IgD-negative memory B cell (primary cell): ENCODE results near the gene HSPBP1. TPM values are rescaled to one million over a fixed set of nuclear protein-coding genes. Genes with fewer than 3 reads are reported as not detected.
A peak's percentile ranks its signal among the peaks of the same experiment; 100 is the strongest.
"Not testable (repeated sequence)": the region's sequence is repeated elsewhere in the genome, so short reads cannot be mapped to it uniquely, and the experiment has no call there.

Experiments
- H3K27ac Mint-ChIP-seq, 3 donors: one replicate each; pipeline ENCODE4 v1.8.0; 2020 to 2022; ENCODE audit warnings: mild to moderate bottlenecking in 3 of 3, mixed read lengths in 3 of 3, moderate library complexity in 1 of 3
- H3K27me3 Mint-ChIP-seq: one replicate; pipeline ENCODE4 v1.8.0; 2021; ENCODE audit warnings: mixed read lengths
- H3K36me3 Mint-ChIP-seq: one replicate; pipeline ENCODE4 v1.8.0; 2020; ENCODE audit warnings: mild to moderate bottlenecking, mixed read lengths
- H3K4me1 Mint-ChIP-seq, 3 donors: one replicate each; pipeline ENCODE4 v1.8.0; 2020 to 2022; ENCODE audit warnings: mixed read lengths in 3 of 3, mild to moderate bottlenecking in 1 of 3
- H3K4me3 Mint-ChIP-seq, 4 donors: one replicate each; pipeline ENCODE4 v1.8.0; 2020 to 2022; ENCODE audit warnings: mild to moderate bottlenecking in 4 of 4, mixed read lengths in 4 of 4, moderate library complexity in 3 of 4
- H3K9me3 Mint-ChIP-seq, 3 donors: one replicate each; pipeline ENCODE4 v1.8.0; 2020 to 2021; ENCODE audit warnings: mixed read lengths in 3 of 3, mild to moderate bottlenecking in 1 of 3
- polyA plus RNA-seq: library from polyadenylated mRNA; unstranded; fragments of 300-500 nt; fragmentation: Illumina TruSeq; gene quantifications from one replicate; pipeline ENCODE4 v1.2.3, GENCODE V29; 2021

HSPBP1 gene
- polyA plus RNA-seq = 34.1 TPM

GRCh38 chr19:55279770-55280643 lies at the start of gene HSPBP1:
Gene HSPBP1, minus strand, starts transcription at chr19:55280110. Its CDS starts 502 bp downstream, at chr19:55279608.
- no peaks in the 10 kb centered on the region for H3K9me3 Mint-ChIP-seq
- peak within 1 kb of the TSS; percentile 98 to 100 (median 99) for H3K27ac Mint-ChIP-seq
- peaks cover 32 to 58% (median 51%) of the 10 kb centered on the region in 3 donors for H3K4me1 Mint-ChIP-seq
- peaks cover 5% of the 10 kb centered on the region for H3K27me3 Mint-ChIP-seq
- peaks cover 2% of the 10 kb centered on the region for H3K36me3 Mint-ChIP-seq
- H3K4me3 Mint-ChIP-seq = peak within 1 kb of the TSS; percentile 94 to 100 (median 97)

- not testable (repeated sequence) for H3K4me3 Mint-ChIP-seq, H3K27me3 Mint-ChIP-seq, H3K9me3 Mint-ChIP-seq, H3K36me3 Mint-ChIP-seq, H3K27ac Mint-ChIP-seq, H3K4me1 Mint-ChIP-seq
Measured at GRCh38 chr19:55328774-55329318, 48.9 kb upstream of the HSPBP1 start.

GRCh38 chr19:55325172-55325571 lies 45.3 kb upstream of the HSPBP1 start, which contains the start of gene TMEM150B:
Gene TMEM150B, minus strand, starts transcription at chr19:55325341. Its CDS starts 4,305 bp downstream, at chr19:55321036.
- Mint-ChIP-seq H3K36me3 (peaks cover 3% of the 10 kb centered on the region), H3K4me1 (peaks cover 0 to 1% (median 0%) of the 10 kb centered on the region in 3 donors), H3K27me3 (peaks cover 16% of the 10 kb centered on the region), H3K9me3 (no peaks in the 10 kb centered on the region), H3K4me3 (no peak within 1 kb of the TSS), H3K27ac (peak within 1 kb of the TSS; percentile 42 to 68 (median 55))

GRCh38 chr19:55324662-55325061 lies 44.8 kb upstream of the HSPBP1 start:
- Mint-ChIP-seq H3K36me3 (peaks cover 3% of the 10 kb centered on the region), H3K27me3 (peaks cover 16% of the 10 kb centered on the region), H3K9me3 (no peaks in the 10 kb centered on the region), H3K27ac (peak overlapping the region in 2 of 3 donors; percentile 42 to 55), H3K4me3 (no peak overlapping the region), H3K4me1 (peaks cover 0 to 1% (median 0%) of the 10 kb centered on the region in 3 donors)

- H3K4me3 Mint-ChIP-seq = no peak overlapping the region
- peaks cover 16% of the 10 kb centered on the region for H3K27me3 Mint-ChIP-seq
- H3K36me3 Mint-ChIP-seq = peaks cover 3% of the 10 kb centered on the region
- no peak overlapping the region for H3K27ac Mint-ChIP-seq
- H3K9me3 Mint-ChIP-seq = no peaks in the 10 kb centered on the region
- peaks cover 0 to 1% (median 0%) of the 10 kb centered on the region in 3 donors for H3K4me1 Mint-ChIP-seq
Measured at GRCh38 chr19:55322204-55322885, 42.4 kb upstream of the HSPBP1 start.

GRCh38 chr19:55321466-55322137 lies 41.7 kb upstream of the HSPBP1 start:
- H3K27ac Mint-ChIP-seq = no peak overlapping the region
- H3K4me3 Mint-ChIP-seq = no peak overlapping the region
- H3K4me1 Mint-ChIP-seq = peaks cover 0 to 1% (median 0%) of the 10 kb centered on the region in 3 donors
- H3K9me3 Mint-ChIP-seq = no peaks in the 10 kb centered on the region
- peaks cover 3% of the 10 kb centered on the region for H3K36me3 Mint-ChIP-seq
- H3K27me3 Mint-ChIP-seq = peaks cover 16% of the 10 kb centered on the region

GRCh38 chr19:55320844-55321419 lies 41.0 kb upstream of the HSPBP1 start:
- Mint-ChIP-seq H3K4me1 (peaks cover 0 to 1% (median 0%) of the 10 kb centered on the region in 3 donors), H3K36me3 (peaks cover 3% of the 10 kb centered on the region), H3K27me3 (peaks cover 16% of the 10 kb centered on the region), H3K27ac (no peak overlapping the region), H3K4me3 (no peak overlapping the region), H3K9me3 (no peaks in the 10 kb centered on the region)

GRCh38 chr19:55319785-55320184 lies 39.9 kb upstream of the HSPBP1 start:
- H3K36me3 Mint-ChIP-seq = peaks cover 3% of the 10 kb centered on the region
- H3K4me3 Mint-ChIP-seq = no peak overlapping the region

GRCh38 chr19:55316646-55317045 lies 36.7 kb upstream of the HSPBP1 start:
- Mint-ChIP-seq H3K9me3 (no peaks in the 10 kb centered on the region), H3K27ac (no peak overlapping the region), H3K4me3 (no peak overlapping the region), H3K36me3 (peaks cover 1% of the 10 kb centered on the region), H3K4me1 (no peaks in the 10 kb centered on the region), H3K27me3 (peaks cover 1% of the 10 kb centered on the region)

More at GRCh38 chr19:55319785-55320184, 39.9 kb upstream of the HSPBP1 start:
- Mint-ChIP-seq H3K27me3 (peaks cover 14% of the 10 kb centered on the region), H3K4me1 (peaks cover 0 to 1% (median 0%) of the 10 kb centered on the region in 3 donors), H3K27ac (no peak overlapping the region), H3K9me3 (no peaks in the 10 kb centered on the region)

GRCh38 chr19:55315956-55316525 lies 36.1 kb upstream of the HSPBP1 start:
- Mint-ChIP-seq H3K36me3 (no peaks in the 10 kb centered on the region), H3K9me3 (no peaks in the 10 kb centered on the region), H3K4me3 (no peak overlapping the region), H3K4me1 (no peaks in the 10 kb centered on the region), H3K27ac (no peak overlapping the region), H3K27me3 (peaks cover 1% of the 10 kb centered on the region)

GRCh38 chr19:55314396-55314795 lies 34.5 kb upstream of the HSPBP1 start:
- Mint-ChIP-seq H3K9me3 (no peaks in the 10 kb centered on the region), H3K36me3 (no peaks in the 10 kb centered on the region), H3K4me1 (peaks cover 0 to 2% (median 0%) of the 10 kb centered on the region in 3 donors), H3K4me3 (no peak overlapping the region), H3K27me3 (no peaks in the 10 kb centered on the region), H3K27ac (no peak overlapping the region)

- Mint-ChIP-seq H3K4me3 (no peak overlapping the region), H3K36me3 (no peaks in the 10 kb centered on the region), H3K9me3 (no peaks in the 10 kb centered on the region), H3K27ac (peak overlapping the region in 1 of 3 donors; percentile 55), H3K27me3 (peaks cover 1% of the 10 kb centered on the region), H3K4me1 (peaks cover 0 to 2% (median 0%) of the 10 kb centered on the region in 3 donors)
Measured at GRCh38 chr19:55312621-55313512, 33.0 kb upstream of the HSPBP1 start.

- peaks cover 0 to 2% (median 0%) of the 10 kb centered on the region in 3 donors for H3K4me1 Mint-ChIP-seq
- H3K9me3 Mint-ChIP-seq = no peaks in the 10 kb centered on the region
- no peak overlapping the region for H3K4me3 Mint-ChIP-seq
- H3K27ac Mint-ChIP-seq = no peak overlapping the region
- no peaks in the 10 kb centered on the region for H3K36me3 Mint-ChIP-seq
- peaks cover 1% of the 10 kb centered on the region for H3K27me3 Mint-ChIP-seq
Measured at GRCh38 chr19:55311797-55312196, 31.9 kb upstream of the HSPBP1 start.
